DOHH2 (cell line): ENCODE measurements around the gene RHD.
"Not testable (repeated sequence)": the region's sequence is repeated elsewhere in the genome, so short reads cannot be mapped to it uniquely, and the experiment has no call there.

ENCODE experiments used
- EZH2phosphoT487 ChIP-seq: fragments of 200-600 bp; sonication (generic); IDR thresholded peaks from 2 replicates; pipeline ENCODE4 v1.6.1; 2017; ENCODE audit warnings: borderline replicate concordance, mild to moderate bottlenecking, antibody characterized with exemption, low read length, moderate library complexity, mixed read lengths
- TF ChIP-seq, protein P1 (sequence below): fragments of 200-600 bp; sonication (generic); IDR thresholded peaks from one replicate; pipeline ENCODE4 v1.5.1; 2014; ENCODE audit warnings: antibody characterized with exemption, mild to moderate bottlenecking, low read depth, low read length; ENCODE audit not compliant: poor library complexity, severe bottlenecking

GRCh38 chr1:25322127-25322526 is 49.8 kb downstream of the RHD start:
- TF ChIP-seq, protein P1, sequence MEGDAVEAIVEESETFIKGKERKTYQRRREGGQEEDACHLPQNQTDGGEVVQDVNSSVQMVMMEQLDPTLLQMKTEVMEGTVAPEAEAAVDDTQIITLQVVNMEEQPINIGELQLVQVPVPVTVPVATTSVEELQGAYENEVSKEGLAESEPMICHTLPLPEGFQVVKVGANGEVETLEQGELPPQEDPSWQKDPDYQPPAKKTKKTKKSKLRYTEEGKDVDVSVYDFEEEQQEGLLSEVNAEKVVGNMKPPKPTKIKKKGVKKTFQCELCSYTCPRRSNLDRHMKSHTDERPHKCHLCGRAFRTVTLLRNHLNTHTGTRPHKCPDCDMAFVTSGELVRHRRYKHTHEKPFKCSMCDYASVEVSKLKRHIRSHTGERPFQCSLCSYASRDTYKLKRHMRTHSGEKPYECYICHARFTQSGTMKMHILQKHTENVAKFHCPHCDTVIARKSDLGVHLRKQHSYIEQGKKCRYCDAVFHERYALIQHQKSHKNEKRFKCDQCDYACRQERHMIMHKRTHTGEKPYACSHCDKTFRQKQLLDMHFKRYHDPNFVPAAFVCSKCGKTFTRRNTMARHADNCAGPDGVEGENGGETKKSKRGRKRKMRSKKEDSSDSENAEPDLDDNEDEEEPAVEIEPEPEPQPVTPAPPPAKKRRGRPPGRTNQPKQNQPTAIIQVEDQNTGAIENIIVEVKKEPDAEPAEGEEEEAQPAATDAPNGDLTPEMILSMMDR = not testable (repeated sequence)
- not testable (repeated sequence) for TF ChIP-seq EZH2phosphoT487
